ENCODE measurements around the gene MB. TPM values are rescaled to one million over a fixed set of nuclear protein-coding genes. Genes with fewer than 3 reads are reported as not detected.
A peak's percentile ranks its signal among the peaks of the same experiment; 100 is the strongest.

The MB gene
- total RNA-seq, 4 donors from 2014 or later: 2.2 to 23.4 (median 9.6) TPM

DNA sequence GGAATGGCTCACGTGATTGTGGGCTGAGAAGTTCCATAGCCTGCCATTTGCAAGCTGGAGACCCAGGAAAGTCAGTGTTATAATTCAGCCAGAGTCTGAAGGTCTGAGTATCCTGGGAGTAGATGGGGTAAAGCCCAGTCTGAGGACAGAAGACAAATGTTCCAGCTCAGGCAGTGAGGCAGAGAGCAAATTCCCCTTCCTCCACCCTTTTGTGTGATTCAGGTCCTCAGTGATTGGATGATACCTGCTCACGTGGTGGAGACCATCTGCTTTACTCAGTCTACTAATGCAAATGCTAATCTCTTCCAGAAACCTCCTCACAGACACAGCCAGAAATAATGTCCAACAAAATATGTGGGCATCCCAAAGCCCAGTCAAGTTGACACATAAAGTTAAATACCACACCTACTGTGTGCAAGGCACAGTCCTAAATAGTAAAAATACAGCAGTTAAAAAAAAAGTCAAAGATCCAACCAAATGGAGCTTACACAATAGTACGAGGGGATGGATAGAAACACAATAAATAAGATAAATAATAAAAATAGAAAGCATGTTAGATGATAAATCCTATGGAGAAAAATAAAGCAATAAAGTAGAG, 17.9 kb upstream of the MB start:
- DNase-seq (ENCODE audit: low spot score in 2 of 2): no peak
- intact Hi-C loops (cut with DNase I; ENCODE audit: low total_unique reads): no loop called here
- TF ChIP-seq POLR2A (IDR thresholded peaks at IDR 0.05): no peak
- TF ChIP-seq, protein P1, sequence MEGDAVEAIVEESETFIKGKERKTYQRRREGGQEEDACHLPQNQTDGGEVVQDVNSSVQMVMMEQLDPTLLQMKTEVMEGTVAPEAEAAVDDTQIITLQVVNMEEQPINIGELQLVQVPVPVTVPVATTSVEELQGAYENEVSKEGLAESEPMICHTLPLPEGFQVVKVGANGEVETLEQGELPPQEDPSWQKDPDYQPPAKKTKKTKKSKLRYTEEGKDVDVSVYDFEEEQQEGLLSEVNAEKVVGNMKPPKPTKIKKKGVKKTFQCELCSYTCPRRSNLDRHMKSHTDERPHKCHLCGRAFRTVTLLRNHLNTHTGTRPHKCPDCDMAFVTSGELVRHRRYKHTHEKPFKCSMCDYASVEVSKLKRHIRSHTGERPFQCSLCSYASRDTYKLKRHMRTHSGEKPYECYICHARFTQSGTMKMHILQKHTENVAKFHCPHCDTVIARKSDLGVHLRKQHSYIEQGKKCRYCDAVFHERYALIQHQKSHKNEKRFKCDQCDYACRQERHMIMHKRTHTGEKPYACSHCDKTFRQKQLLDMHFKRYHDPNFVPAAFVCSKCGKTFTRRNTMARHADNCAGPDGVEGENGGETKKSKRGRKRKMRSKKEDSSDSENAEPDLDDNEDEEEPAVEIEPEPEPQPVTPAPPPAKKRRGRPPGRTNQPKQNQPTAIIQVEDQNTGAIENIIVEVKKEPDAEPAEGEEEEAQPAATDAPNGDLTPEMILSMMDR (IDR thresholded peaks at IDR 0.05): no peak
- 84 to 89% methylated on average over 3 of the region's 3 CpGs for WGBS, 2 donors
- H3K4me3 ChIP-seq (ENCODE audit: low read depth, poor library complexity, severe bottlenecking): no peak overlapping the region

DNA sequence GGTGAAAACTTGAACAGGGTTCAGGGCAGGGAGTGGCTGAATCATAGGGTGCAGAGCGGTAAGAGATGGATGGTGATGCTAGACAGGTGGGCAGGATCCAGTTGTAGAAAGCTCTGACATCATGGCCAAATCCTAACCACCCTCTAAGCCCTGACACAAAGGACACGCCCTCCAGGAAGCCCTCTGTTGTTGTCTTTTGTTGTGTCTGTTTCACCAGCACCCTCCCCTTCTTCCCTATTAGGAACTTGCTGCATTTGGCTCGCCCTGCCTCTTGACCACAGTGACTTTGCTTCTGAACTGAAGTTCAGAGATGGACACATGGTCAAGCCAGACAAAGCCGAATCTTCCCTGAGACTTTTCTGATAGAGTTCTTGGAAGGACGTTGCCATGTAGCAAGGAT, 16.9 kb upstream of the MB start:
- DNase-seq (ENCODE audit: low spot score in 2 of 2): no peak
- TF ChIP-seq POLR2A (IDR thresholded peaks at IDR 0.05): no peak
- TF ChIP-seq, protein P1 (IDR thresholded peaks at IDR 0.05): no peak
- 79 to 84% methylated on average over 5 of the region's 5 CpGs for WGBS, 2 donors
- no peak overlapping the region for H3K4me3 ChIP-seq (ENCODE audit: low read depth, poor library complexity, severe bottlenecking)
- intact Hi-C loops (cut with DNase I; ENCODE audit: low total_unique reads): no loop called here

DNA sequence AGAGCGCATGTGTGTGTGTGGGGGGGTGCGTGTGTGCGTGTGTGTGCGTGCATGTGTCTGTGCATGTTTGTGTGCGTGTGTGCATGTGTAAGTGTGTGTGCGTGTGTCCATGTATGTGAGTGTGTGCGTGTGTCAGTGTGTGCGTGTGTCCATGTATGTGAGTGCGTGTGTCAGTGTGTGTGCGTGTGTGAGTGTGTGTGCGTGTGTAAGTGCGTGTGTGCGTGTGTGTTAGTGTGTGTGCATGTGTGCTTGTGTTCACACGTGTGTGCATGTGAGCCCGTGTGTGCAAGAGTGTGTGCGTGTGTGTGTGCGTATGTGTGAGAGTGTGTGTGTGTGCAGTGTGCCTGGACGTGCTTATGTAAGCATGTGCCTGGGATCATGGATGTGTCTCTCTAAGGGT, 16.4 kb upstream of the MB start:
- intact Hi-C loops (cut with DNase I; ENCODE audit: low total_unique reads): no loop called here
- TF ChIP-seq, protein P1 (IDR thresholded peaks at IDR 0.05): no peak
- TF ChIP-seq POLR2A (IDR thresholded peaks at IDR 0.05): no peak
- 85 to 87% methylated on average over 18 of the region's 18 CpGs for WGBS, 2 donors
- no peak overlapping the region for H3K4me3 ChIP-seq (ENCODE audit: low read depth, poor library complexity, severe bottlenecking)
- no peak for DNase-seq (ENCODE audit: low spot score in 2 of 2)

DNA sequence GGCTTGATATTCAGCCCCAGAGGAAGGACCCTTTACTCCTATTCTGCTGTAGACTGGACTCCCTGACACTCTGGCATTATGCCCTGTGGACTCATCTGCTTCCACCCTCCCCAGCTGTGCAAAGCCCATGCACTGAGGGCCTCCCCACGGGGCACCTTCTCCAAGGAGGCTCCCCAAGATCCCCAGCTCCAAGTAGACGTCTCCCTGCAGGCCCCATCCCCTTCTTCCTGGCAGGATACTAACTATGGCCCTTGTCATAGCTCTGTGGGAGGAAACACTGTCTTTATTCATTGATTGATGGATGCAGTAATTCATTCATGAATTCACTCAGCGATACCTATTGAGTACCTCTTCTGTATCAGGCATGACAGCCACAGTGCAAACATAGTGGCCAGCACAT, 15.8 kb upstream of the MB start:
- DNase-seq (ENCODE audit: low spot score in 2 of 2): no peak
- intact Hi-C loops (cut with DNase I; ENCODE audit: low total_unique reads): no loop called here
- WGBS, 2 donors: 67 to 79% methylated on average over 3 of the region's 3 CpGs
- TF ChIP-seq, protein P1 (IDR thresholded peaks at IDR 0.05): no peak
- no peak for TF ChIP-seq POLR2A (IDR thresholded peaks at IDR 0.05)
- H3K4me3 ChIP-seq (ENCODE audit: low read depth, poor library complexity, severe bottlenecking): no peak overlapping the region

DNA sequence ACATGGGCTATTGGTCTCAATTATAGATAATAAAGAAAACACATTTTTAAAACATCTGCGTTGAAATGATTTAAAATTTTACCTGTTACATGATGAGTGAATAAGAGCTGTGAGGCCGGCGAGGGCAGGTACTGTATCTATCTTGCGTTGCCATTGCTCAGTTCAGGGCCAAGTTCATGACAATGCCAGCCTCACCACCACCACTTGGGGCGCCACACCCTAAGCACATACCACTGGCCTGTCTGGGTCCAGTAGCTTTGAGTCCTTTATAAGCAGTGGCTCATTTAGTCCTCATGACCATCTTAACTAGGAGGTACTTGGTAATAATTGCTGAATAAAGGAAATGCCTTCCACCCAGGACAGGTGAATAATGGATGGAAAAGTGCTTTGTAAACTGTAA, 14.5 kb upstream of the MB start:
- H3K4me3 ChIP-seq (ENCODE audit: low read depth, poor library complexity, severe bottlenecking): no peak overlapping the region
- DNase-seq (ENCODE audit: low spot score in 2 of 2): no peak
- 69 to 81% methylated on average over 5 of the region's 5 CpGs for WGBS, 2 donors
- intact Hi-C loops (cut with DNase I; ENCODE audit: low total_unique reads): no loop called here
- no peak for TF ChIP-seq POLR2A (IDR thresholded peaks at IDR 0.05)
- TF ChIP-seq, protein P1 (IDR thresholded peaks at IDR 0.05): peak in 1 of 3 donors; percentile 27

DNA sequence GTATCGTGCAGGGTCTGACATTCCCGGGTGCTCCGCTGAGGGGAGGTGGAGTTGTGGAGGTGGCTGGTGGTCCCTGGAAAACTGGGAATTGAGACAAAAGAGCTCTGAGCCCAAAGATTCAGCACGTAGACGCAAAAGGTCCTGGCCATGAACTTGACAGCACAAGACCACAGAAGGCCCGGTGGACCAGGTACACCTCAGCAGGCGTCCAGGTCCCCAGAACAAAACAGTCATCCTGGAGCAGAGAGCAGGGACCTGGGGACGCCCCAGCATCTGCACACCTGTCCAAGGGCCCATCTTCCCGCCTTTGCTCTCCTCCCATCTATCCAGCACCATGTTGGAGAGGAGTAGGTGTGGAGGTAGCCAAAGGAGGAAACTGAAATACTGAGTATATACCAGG, 13.8 kb upstream of the MB start:
- 90 to 97% methylated on average over 9 of the region's 9 CpGs for WGBS, 2 donors
- TF ChIP-seq, protein P1 (IDR thresholded peaks at IDR 0.05): no peak
- no peak overlapping the region for H3K4me3 ChIP-seq (ENCODE audit: low read depth, poor library complexity, severe bottlenecking)
- intact Hi-C loops (cut with DNase I; ENCODE audit: low total_unique reads): no loop called here
- DNase-seq (ENCODE audit: low spot score in 2 of 2): no peak

Measured in lower leg skin (tissue), 4 donors.